C4-2B (cell line): ENCODE results near the gene OR4N2.

ENCODE experiments used
- CTCF ChIP-seq: fragments of 450-650 bp; conservative IDR thresholded peaks from 2 replicates; pipeline ENCODE4 v1.5.1; 2017; ENCODE audit warnings: mild to moderate bottlenecking
- ZFX ChIP-seq: fragments of 450-650 bp; IDR thresholded peaks from 2 replicates; pipeline ENCODE4 v1.6.1; 2017

GRCh38 chr14:19754172-19754571 is 49.4 kb upstream of the OR4N2 start:
- TF ChIP-seq CTCF (no peak), ZFX (no peak)
